SKM-1 (cell line): ENCODE results near the gene BRIP1.
"Not testable (repeated sequence)": the region's sequence is repeated elsewhere in the genome, so short reads cannot be mapped to it uniquely, and the experiment has no call there.

Source experiments
- DNase-seq: peaks from one replicate; lab custom pipeline; 2025; ENCODE audit not compliant: unreplicated experiment; lab: John Stamatoyannopoulos, UW

BRIP1 gene

DNA sequence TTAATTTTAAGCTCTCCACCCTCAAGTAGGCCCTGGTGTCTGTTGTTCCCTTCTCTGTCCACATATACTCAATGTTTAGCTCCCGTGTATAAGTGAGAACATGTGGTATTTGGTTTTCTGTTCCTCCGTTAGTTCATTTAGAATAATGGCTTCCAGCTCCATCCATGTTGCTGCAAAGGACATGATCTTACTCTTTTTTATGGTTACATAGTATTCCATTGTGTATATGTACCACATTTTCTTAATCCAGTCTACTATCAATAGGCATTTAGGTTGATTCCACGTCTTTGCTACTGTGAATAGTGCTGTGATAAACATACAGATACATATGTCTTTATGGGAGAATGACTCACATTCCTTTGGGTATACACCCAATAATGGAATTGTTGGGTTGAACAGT, 160.9 kb downstream of the BRIP1 start:
- DNase-seq, result no peak

DNA sequence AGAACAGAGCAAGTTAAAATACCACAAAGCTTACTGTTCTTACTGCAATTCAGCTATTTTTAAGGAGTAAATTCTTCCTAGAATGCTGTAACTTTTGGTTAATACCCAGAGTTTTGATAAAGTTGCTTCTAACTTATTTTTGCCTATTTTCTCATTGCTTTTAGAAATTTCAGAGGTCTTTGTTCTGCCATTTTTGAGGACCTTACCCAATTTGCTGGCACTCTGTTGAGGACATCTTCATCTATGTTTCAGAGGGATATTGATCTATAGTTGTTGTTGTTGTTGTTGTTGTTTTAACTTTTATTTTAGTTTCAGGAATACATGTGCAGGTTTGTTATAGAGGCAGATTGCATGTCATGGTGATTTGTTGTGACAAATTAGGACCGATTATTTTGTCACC, 161.3 kb downstream of the BRIP1 start:
- no peak for DNase-seq

DNA sequence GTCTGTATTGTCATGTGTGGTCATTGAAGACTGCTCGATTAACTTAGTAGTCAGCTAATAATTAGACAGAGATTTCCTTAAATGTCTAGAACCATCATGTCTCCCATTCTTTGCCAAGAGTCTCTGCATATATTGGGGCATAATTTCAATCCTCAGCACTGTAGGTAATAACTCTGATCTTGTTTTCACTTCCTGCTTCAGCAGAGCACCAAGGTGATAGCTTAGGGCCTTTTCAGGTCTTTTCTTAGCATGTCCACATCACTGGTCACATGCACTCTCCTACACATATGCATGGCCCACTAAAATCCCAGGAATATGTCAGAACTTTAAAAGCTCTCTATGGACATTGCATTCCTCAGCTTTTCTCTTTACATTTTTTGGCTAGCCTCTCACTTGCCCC, 162.0 kb downstream of the BRIP1 start:
- no peak for DNase-seq

DNA sequence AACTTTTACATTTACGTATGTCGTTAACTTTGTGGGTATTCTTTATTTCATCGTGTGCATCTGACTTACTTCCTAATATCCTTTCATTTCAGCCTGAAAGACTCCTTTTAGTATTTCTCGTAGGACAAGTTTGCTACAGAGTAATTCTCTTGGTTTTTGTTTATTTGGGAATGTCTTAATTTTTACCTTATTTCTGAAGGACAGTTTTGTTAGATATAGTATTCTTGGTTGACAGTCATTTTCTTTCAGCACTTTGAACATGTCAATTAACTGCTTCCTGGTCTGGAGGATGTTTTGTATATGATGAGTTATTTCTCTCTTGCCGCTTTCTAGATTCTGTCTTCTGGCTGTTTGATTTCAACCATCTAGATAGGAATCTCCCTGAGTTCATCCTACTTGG, 163.1 kb downstream of the BRIP1 start:
- no peak for DNase-seq

DNA sequence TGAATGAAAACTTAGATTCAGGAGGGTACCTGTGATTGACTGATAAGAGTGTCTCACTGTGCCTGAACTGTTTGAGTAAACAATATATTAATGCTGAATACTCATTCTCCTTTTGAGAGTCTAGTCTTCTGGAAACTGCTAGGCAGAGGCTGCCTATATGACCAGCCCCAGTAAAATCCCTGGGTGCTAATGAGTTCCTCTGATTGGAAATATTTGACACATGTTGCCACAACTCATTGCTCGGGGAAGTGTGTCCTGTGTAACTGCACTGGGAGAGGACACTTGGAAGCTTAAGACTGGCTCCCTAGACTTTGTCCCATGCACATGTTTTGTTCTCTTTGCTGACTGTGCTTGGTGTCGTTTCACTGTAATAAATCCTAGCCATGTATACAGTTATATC, 163.6 kb downstream of the BRIP1 start:
- DNase-seq, result no peak

DNA sequence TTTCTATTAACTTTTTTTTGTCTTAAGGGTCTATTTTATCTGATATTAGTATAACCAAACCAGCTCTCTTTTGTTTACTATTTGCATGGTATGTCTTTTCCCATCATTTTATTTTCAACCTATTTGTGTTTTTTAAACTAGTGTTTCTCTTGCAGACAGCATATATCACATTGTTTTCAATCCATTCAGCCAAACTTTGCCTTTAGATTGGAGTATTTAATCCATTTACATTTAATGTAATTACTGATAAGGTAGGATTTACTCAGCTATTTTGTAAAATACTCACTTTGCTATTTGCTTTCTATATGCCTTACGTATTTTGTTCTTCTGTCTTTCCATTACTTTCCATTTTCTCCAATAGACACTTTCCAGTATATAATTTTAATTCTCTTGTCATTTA, 164.3 kb downstream of the BRIP1 start:
- DNase-seq, result no peak

DNA sequence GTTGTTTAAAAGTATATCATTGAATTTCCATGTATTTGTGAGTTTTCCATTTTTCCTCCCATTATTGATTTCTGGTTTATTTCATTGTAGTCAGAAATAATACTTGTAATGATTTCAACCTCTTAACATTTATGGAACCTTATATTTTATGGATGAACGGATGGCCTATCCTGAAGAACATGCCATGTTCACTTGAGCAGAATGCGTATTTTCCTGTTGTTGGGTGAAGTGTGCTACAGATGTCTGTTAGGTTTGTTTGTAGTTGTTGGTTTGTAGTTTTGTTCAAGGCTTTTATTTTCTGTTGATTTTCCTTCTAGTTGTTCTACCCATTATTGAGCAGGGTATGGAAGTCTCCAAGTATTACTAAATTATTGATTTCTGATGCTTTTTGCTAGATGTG, 165.1 kb downstream of the BRIP1 start:
- DNase-seq, result no peak

DNA sequence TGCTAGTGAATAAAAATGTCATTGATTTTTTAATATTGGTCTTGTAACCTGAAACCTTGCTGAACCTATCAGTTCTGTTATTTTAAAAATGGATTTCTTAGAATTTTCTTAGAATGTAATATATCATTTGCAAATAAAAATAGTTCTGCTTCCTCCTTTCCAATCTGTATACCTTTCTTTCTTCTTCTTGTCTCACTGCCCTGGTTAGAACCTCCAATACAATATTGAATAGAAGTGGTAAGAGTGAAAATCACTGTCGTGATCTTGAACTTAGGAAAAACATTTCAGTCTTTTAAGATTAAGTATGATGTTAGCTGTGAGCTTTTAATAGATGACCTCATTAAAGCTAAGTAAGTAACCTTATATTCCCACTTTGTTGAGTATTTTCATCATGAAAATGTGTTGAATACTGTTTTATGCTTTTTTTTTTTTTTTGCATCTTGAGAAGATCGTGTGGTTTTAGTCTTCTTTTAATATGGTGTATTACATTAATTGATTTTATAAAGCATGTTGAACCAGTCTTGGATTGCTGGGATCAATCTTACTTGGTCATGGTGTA, 167.5 kb downstream of the BRIP1 start:
- no peak for DNase-seq

DNA sequence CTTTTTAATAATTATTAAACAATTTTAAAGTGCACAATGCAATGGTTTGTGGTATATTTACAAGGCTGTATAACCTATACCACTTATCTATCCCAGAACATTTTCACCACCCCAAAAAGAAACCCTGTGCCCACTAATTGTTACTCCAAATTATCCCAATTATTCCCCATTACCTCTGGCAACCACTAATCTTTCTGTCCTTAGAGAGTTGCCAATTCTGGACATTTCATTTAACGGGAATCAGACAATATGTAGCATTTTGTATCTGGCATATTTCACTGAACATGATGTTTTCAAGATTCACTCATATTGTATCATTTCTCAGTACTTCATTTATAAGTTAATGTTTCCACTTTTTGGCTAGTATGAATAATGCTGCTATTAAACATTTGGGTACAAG, 169.2 kb downstream of the BRIP1 start:
- DNase-seq, result no peak

DNA sequence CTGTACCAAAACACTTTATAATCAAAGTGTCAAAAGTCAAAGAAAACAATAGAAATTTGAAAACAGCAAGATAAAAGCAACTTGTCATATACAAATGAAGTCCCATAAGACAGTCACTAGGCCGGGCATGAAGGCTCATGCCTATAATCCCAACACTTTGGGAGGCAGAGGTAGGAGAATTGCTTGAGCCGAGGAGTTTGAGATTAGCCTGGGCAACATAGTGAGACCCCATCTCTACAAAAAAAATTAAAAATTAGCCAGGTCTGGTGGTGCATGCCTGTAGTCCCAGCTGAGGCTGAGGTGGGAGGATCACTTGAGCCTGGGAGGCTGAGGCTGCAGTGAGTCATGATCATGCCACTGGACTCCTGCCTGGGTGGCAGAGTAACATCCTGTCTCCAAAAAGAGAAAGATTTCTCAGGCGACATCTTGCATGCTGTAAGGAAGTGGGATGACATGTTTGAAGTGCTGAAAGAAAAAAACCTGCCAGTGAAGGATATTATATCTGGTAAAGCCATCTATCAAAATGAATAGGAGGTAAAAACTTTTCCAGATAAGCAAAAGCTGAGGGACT, 173.6 kb downstream of the BRIP1 start:
- DNase-seq, result no peak

DNA sequence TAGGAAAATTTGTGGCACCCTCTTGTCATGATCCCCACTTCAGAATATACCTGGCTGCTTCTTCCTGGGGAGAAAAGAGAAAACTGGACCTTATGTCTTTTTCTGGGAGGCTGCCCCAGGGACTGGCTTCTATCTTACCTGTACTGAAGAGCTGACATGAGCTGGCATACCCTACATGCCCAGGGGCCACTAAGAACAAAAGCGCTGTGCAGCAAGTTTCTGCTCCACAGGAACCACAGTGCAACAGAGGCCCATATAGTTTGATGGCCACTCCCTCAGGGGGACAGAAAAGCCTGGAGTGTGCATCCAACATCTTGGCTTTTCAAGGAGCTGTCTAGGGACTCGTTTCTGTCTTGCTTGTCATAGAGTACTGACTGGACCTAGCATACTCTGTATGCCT, 175.6 kb downstream of the BRIP1 start:
- DNase-seq, result no peak

DNA sequence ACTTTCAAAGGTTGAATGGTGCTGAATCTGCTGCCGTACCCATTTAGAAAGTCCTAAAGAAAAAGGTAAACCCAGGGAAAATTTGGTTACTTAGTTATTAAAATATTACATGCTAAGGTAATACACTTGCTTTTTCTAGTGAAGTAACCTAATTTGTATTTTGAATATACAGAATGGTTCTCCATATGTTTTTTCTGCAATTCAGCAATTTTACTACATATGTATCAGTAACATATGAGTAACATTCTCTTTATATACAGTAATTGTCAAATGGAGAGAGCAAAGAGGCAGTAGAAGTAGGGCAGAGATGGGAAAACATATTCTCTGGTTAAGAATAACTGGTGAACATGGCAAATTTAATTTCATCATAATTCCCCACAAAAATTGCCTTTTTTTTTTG, 177.2 kb downstream of the BRIP1 start:
- no peak for DNase-seq

DNA sequence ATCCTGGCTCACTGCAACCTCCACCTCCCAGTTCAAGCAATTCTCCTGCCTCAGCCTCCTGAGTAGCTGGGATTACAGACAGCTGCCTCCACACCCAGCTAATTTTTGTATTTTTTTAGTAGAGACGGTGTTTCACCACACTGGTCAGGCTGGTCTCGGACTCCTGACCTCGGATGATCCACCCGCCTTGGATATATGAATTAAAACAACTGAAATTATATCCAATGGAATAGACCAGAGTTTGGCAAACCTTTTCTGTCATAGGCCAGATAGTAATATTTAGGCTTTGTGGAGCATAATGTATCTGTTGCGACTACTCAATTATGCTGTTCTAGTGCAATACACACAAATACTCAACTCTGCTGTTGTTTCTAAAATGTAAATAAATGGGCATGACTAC, 178.5 kb downstream of the BRIP1 start:
- DNase-seq, result no peak

DNA sequence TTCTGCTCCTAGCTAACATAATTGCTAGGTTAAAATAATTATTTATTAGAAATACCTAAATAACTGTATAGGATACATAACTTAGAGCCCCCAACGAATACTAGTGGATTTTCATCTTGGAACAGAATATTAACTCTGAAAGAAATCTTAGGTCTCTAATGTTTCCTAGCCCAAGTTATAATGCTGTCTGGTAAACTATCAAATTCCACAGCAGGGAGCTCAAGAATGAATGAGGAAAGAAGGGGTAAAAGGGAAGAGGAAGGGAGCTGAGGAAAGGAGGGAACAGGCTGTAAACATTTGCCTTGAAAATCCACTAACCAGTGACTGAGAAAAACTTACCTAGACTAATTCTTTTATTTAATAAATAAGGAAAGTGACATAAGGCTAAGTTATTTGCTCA, 179.2 kb downstream of the BRIP1 start:
- no peak for DNase-seq

DNA sequence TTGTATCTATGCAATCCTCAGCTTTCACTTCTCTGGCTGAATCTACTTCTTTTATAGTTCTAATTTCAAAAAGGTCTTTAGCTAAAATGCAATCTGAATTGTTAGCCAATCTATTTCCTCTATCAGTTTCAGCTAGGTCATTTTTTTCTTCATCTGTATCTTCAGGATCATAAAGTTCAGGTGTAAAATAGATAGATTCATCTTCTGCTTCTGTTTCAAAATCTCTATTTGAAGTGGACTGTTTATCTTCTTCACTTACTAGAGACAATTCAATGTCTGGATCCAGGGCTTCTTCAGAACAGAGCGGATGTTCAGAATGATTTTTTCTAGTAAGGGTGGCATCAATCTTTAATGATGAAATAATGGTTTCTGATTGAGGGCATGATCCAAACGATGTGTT, 179.9 kb downstream of the BRIP1 start:
- DNase-seq, result no peak

DNA sequence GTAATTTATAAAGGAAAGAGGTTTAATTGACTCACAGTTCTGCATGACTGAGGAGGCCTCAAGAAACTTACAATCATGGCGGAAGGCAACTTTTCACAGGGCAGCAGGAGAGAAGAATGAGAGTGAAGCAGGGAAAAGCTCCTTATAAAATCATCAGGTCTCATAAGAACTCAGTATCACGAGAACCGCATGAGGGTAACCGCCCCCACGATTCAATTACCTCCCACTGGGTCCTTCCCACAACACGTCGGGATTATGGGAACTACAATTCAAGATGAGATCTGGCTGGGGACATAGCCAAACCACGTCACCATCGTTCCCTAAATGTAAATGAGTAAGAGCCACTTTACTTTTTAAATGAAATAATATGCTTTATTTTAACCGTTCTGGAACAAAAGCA, 182.4 kb downstream of the BRIP1 start:
- no peak for DNase-seq

DNA sequence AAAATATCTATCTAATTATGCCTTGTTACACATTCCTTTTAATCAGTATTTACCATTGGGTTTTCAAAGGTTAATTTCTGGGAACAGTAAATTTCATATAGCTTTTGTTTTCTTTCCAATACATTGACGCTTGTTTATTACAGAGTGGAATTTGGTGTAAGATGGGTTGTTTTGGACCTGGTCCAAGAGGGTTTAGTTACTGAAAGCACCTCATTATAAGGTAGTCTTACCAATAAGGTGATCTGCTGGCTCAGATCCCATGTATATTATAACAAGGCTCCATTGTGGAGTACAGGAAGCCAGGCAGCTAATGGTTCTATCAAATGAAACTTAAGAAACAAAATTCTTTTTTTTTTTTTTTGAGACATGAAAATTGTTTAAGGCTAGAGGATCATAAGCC, 185.0 kb downstream of the BRIP1 start:
- DNase-seq, result no peak

DNA sequence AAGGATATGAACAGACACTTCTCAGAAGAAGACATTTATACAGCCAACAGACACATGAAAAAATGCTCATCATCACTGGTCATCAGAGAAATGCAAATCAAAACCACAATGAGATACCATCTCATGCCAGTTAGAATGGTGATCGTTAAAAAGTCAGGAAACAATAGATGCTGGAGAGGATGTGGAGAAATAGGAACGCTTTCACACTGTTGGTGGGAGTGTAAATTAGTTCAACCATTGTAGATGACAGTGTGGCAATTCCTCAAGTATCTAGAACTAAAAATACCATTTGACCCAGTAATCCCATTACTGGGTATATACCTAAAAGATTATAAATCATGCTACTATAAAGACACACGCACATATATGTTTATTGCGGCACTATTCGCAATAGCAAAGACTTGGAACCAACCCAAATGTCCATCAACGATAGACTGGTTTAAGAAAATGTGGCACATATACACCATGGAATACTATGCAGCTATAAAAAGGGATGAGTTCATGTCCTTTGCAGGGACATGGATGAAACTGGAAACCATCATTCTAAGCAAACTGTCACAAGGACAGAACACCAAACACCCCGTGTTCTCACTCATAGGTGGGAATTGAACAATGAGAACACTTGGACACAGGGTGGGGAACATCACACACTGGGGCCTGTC, 186.0 kb downstream of the BRIP1 start:
- DNase-seq, result not testable (repeated sequence)

DNA sequence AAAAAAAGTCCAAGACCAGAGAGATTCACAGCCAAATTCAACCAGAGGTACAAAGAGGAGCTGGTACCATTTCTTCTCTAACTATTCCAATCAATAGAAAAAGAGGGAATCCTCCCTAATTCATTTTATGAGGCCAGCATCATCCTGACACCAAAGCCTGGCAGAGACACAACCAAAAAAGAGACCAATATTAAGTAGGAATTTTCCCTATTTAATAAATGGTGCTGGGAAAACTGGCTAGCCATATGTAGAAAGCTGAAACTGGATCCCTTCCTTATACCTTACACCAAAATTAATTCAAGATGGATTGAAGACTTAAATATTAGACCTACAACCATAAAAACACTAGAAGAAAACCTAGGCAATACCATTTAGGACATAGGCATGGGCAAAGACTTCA, 186.8 kb downstream of the BRIP1 start:
- DNase-seq, result not testable (repeated sequence)

DNA sequence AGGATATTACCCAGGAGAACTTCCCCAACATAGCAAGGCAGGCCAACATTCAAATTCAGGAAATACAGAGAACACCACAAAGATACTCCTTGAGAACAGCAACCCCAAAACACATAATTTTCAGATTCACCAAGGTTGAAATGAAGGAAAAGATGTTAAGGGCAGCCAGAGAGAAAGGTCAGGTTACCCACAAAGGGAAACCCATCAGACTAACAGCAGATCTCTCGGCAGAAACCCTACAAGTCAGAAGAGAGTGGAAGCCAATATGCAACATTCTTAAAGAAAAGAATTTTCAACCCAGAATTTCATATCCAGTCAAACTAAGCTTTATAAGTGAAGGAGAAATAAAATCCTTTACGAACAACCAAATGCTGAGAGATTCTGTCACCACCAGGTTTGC, 188.7 kb downstream of the BRIP1 start:
- DNase-seq, result not testable (repeated sequence)

DNA sequence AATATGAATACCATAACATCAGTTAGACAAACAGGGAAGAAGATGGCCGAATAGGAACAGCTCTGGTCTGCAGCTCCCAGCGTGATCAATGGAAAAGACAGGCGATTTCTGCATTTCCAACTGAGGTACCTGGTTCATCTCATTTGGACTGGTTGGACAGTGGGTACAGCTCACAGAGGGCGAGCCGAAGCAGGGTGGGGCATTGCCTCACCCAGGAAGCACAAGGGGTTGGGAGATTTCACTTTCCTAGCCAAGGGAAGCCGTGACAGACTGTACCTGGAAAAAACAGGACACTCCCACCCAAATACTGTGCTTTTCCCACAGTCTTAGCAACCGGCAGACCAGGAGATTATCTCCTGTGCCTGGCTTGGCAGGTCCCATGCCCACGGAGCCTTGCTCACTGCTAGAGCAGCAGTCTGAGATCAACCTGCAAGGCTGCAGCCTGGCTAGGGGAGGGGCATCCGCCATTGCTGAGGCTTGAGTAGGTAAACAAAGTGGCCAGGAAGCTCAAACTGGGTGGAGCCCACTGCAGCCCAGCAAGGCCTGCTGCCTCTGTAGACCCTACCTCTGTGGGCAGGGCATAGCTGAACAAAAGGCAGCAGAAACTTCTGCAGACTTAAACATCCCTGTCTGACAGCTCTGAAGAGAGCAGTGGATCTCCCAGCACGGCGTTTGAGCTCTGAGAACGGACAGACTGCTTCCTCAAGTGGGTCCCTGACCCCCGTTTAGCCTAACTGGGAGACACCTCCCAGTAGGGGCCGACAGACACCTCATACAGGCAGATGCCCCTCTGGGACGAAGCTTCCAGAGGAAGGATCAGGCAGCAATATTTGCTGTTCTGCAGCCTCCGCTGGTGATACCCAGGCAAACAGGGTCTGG, 190.1 kb downstream of the BRIP1 start:
- not testable (repeated sequence) for DNase-seq

DNA sequence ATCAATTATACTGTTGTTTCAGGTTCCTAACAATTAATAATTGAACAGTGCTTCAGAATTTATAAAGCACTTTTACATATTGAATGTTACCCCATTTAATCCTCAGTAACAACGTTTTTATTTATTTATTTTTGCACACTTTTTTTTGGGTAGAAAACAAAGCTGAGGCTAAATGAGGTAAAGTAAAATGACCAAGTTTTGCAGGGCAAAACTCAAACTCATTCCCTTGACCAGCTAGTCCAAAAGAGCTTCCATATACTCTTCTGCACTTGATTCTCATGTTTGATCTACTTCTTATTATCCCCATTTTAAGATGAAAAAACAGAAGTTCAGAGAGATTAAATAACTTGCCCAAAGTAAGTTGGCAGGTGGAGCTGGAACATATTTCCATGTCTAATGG, 191.2 kb downstream of the BRIP1 start:
- DNase-seq, result no peak
